ENCODE results near the gene PLEKHG4. TPM values are rescaled to one million over a fixed set of nuclear protein-coding genes. Genes with fewer than 3 reads are reported as not detected.

The PLEKHG4 gene
- total RNA-seq, 1 experiment from 2014 or later, result 14.0 TPM

- POLR2A ChIA-PET (ENCODE audit: unreplicated experiment), result no interaction called here
- no peaks in the 10 kb centered on the region for H3K4me1 ChIP-seq (replicated peaks; ENCODE audit: insufficient read depth)
- no peaks in the 10 kb centered on the region for H3K9me2 ChIP-seq (ENCODE audit: insufficient read depth)
- no peak for DNase-seq
- no peaks in the 10 kb centered on the region for H3K36me3 ChIP-seq (ENCODE audit: low read depth)
- no TSS peak for BruUV-seq (replicated peaks)
- CTCF ChIA-PET, result interaction anchor here (0.6 kb wide), 1 partner anchor 124 kb away, joined by 5 read pairs; no protein-coding TSS in a partner anchor
- no peak overlapping the region for H3K4me3 ChIP-seq
- no peaks in the 10 kb centered on the region for H4K20me1 ChIP-seq (ENCODE audit: insufficient read depth)
- no peaks in the 10 kb centered on the region; the same call in 1 of the 2 replicates for H3F3A ChIP-seq (ENCODE audit: insufficient read depth, low read depth)
- intact Hi-C loops (cut with micrococcal nuclease; ENCODE audit: unreplicated experiment), result loop anchor here (5.0 kb wide), 2 partner anchors 59 to 74 kb away; partner anchors contain the start of gene PLEKHG4
- no peaks in the 10 kb centered on the region for H3K27me3 ChIP-seq (ENCODE audit: insufficient read depth, low read depth)
- no peak overlapping the region for H2AFZ ChIP-seq
- no peak overlapping the region for H3K4me2 ChIP-seq
- no peak overlapping the region for H3K27ac ChIP-seq
- H3K9me3 ChIP-seq (ENCODE audit: insufficient read depth, low read depth), result 0 out of 2 replicates have a peak, but pooled peaks cover 7% of the 10 kb centered on the region
- H3K79me2 ChIP-seq (ENCODE audit: low read depth), result no peaks in the 10 kb centered on the region
- TF ChIP-seq, protein P1, sequence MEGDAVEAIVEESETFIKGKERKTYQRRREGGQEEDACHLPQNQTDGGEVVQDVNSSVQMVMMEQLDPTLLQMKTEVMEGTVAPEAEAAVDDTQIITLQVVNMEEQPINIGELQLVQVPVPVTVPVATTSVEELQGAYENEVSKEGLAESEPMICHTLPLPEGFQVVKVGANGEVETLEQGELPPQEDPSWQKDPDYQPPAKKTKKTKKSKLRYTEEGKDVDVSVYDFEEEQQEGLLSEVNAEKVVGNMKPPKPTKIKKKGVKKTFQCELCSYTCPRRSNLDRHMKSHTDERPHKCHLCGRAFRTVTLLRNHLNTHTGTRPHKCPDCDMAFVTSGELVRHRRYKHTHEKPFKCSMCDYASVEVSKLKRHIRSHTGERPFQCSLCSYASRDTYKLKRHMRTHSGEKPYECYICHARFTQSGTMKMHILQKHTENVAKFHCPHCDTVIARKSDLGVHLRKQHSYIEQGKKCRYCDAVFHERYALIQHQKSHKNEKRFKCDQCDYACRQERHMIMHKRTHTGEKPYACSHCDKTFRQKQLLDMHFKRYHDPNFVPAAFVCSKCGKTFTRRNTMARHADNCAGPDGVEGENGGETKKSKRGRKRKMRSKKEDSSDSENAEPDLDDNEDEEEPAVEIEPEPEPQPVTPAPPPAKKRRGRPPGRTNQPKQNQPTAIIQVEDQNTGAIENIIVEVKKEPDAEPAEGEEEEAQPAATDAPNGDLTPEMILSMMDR (conservative IDR thresholded peaks at IDR 0.05), result no peak
- no peak for TF ChIP-seq EZH2 (IDR thresholded peaks at IDR 0.05; ENCODE audit: low read depth)
These were observed 57.3 kb downstream of the PLEKHG4 start for GRCh38 chr16:67336648-67337047.

Other genes starting within 250 kb of the PLEKHG4 start
- 19.5 and 21.1 TPM in 2 replicates for gene PHAF1, start 169.6 kb upstream of the PLEKHG4 start, total RNA-seq (2021)
- 4.0 and 4.2 TPM in 2 replicates for gene B3GNT9, start 128.5 kb upstream of the PLEKHG4 start, total RNA-seq (2021)
- gene TRADD, start 119.6 kb upstream of the PLEKHG4 start, total RNA-seq (2021), result 38.0 and 50.3 TPM in 2 replicates
- 53.2 and 54.4 TPM in 2 replicates for gene FBXL8, start 119.6 kb upstream of the PLEKHG4 start, total RNA-seq (2021)
- 96.9 and 100 TPM in 2 replicates for gene HSF4, start 114.8 kb upstream of the PLEKHG4 start, total RNA-seq (2021)
- gene NOL3, start 109.0 kb upstream of the PLEKHG4 start, total RNA-seq (2021), result 68.0 and 76.8 TPM in 2 replicates
- gene MATCAP1, start 95.6 kb upstream of the PLEKHG4 start, total RNA-seq (2021), result 21.7 and 24.6 TPM in 2 replicates
- gene EXOC3L1, start 89.4 kb upstream of the PLEKHG4 start, total RNA-seq (2021), result 0.35 TPM in 1 of 2 replicates, not detected in the other
- gene E2F4, start 87.4 kb upstream of the PLEKHG4 start, total RNA-seq (2021), result 78.4 and 82.5 TPM in 2 replicates
- 32.4 and 51.1 TPM in 2 replicates for gene ELMO3, start 80.4 kb upstream of the PLEKHG4 start, total RNA-seq (2021)
- gene TMEM208, start 52.4 kb upstream of the PLEKHG4 start, total RNA-seq (2021), result 39.5 and 42.0 TPM in 2 replicates
- 58.2 and 60.0 TPM in 2 replicates for gene FHOD1, start 32.1 kb upstream of the PLEKHG4 start, total RNA-seq (2021)
- gene SLC9A5, start 30.6 kb upstream of the PLEKHG4 start, total RNA-seq (2021), result 5.2 and 6.9 TPM in 2 replicates
- 0.35 TPM in 1 of 2 replicates, not detected in the other for gene KCTD19, start 47.2 kb downstream of the PLEKHG4 start, total RNA-seq (2021)
- gene LRRC36, start 47.3 kb downstream of the PLEKHG4 start, total RNA-seq (2021), result not detected in 2 replicates
- gene TPPP3, start 114.0 kb downstream of the PLEKHG4 start, total RNA-seq (2021), result 3.1 and 4.5 TPM in 2 replicates
- gene ZDHHC1, start 136.9 kb downstream of the PLEKHG4 start, total RNA-seq (2021), result 12.8 and 14.9 TPM in 2 replicates
- 5.0 and 5.3 TPM in 2 replicates for gene HSD11B2, start 151.6 kb downstream of the PLEKHG4 start, total RNA-seq (2021)
- gene ATP6V0D1, start 201.6 kb downstream of the PLEKHG4 start, total RNA-seq (2021), result 51.5 and 61.0 TPM in 2 replicates
- not detected in 2 replicates for gene AGRP, start 204.0 kb downstream of the PLEKHG4 start, total RNA-seq (2021)
- 76.7 and 113 TPM in 2 replicates for gene RIPOR1, start 249.3 kb downstream of the PLEKHG4 start, total RNA-seq (2021)

Measured in PC-9 (cell line).